HEK293 (cell line): ENCODE results near the gene KATNB1.

ENCODE experiments used
- CTCF ChIA-PET: fragments of 350-600 bp; formaldehyde crosslinking; extraction: SDS; loops from one replicate; lab custom pipeline; 2021; ENCODE audit warnings: antibody characterized with exemption; lab: Yijun Ruan, JAX
- POLR2A ChIA-PET: fragments of 300-600 bp; formaldehyde crosslinking; extraction: SDS; loops from one replicate; lab custom pipeline; 2020; ENCODE audit warnings: antibody characterized with exemption, inconsistent platforms; lab: Yijun Ruan, JAX
- H3K27ac ChIP-seq: fragments of 200-500 bp; sonication (Bioruptor generic); 2 replicates; pipeline ENCODE4 v1.5.1; 2014; ENCODE audit warnings: low read depth, low read length, control low read depth, inconsistent platforms; ENCODE audit errors: extremely low read depth
- H3K36me3 ChIP-seq, 2 experiments: fragments of 200-500 bp in 1 of 2; sonication (Bioruptor generic) in 1 of 2; 1 replicate in 1 of 2; 2 replicates in 1 of 2; pipeline ENCODE4 v1.5.1; 2014 to 2017; ENCODE audit warnings: inconsistent platforms in 2 of 2, low read length in 2 of 2; ENCODE audit not compliant: control insufficient read depth in 2 of 2, insufficient read depth in 1 of 2
- H3K4me1 ChIP-seq: fragments of 200-500 bp; sonication (Bioruptor generic); 2 replicates; pipeline ENCODE4 v1.5.1; 2014; ENCODE audit warnings: mild to moderate bottlenecking, low read length, inconsistent platforms; ENCODE audit not compliant: control insufficient read depth, insufficient read depth
- H3K4me3 ChIP-seq: 2 replicates; pipeline ENCODE4 v1.5.1; 2011; ENCODE audit warnings: low read depth, mild to moderate bottlenecking, control low read depth, low read length, moderate library complexity
- H3K9me3 ChIP-seq: fragments of 200-500 bp; sonication (Bioruptor generic); 2 replicates; pipeline ENCODE4 v1.5.1; 2014; ENCODE audit warnings: low read depth, low read length, inconsistent platforms; ENCODE audit not compliant: control insufficient read depth, insufficient read depth
- EGR2 ChIP-seq: fragments of 450-650 bp; formaldehyde crosslinking; IDR thresholded peaks from 2 replicates; pipeline ENCODE4 v1.5.1; 2016; ENCODE audit warnings: low read depth, missing biosample characterization, missing genetic modification characterization
- GLI4 ChIP-seq: fragments of 450-650 bp; formaldehyde crosslinking; IDR thresholded peaks from 2 replicates; pipeline ENCODE4 v1.5.1; 2016; ENCODE audit warnings: missing biosample characterization, missing genetic modification characterization
- KLF16 ChIP-seq: fragments of 450-650 bp; formaldehyde crosslinking; IDR thresholded peaks from 2 replicates; pipeline ENCODE4 v1.5.1; 2017; ENCODE audit warnings: missing biosample characterization, missing genetic modification characterization
- MYNN ChIP-seq: fragments of 450-650 bp; formaldehyde crosslinking; IDR thresholded peaks from 2 replicates; pipeline ENCODE4 v1.5.1; 2016; ENCODE audit warnings: missing biosample characterization, missing genetic modification characterization, borderline replicate concordance
- SP2 ChIP-seq: fragments of 450-650 bp; formaldehyde crosslinking; IDR thresholded peaks from 2 replicates; pipeline ENCODE4 v1.5.1; 2016; ENCODE audit warnings: missing biosample characterization, missing genetic modification characterization
- TRIM28 ChIP-seq: IDR thresholded peaks from 2 replicates; pipeline ENCODE4 v1.6.1; 2011; ENCODE audit warnings: low read length, control low read depth, borderline replicate concordance
- ZFHX2 ChIP-seq: fragments of 450-650 bp; formaldehyde crosslinking; conservative IDR thresholded peaks from 2 replicates; pipeline ENCODE4 v1.5.1; 2016; ENCODE audit warnings: missing biosample characterization, missing genetic modification characterization
- ZIC2 ChIP-seq: fragments of 450-650 bp; formaldehyde crosslinking; IDR thresholded peaks from 2 replicates; pipeline ENCODE4 v1.5.1; 2016; ENCODE audit warnings: missing biosample characterization, missing genetic modification characterization
- ZNF114 ChIP-seq: fragments of 450-650 bp; formaldehyde crosslinking; IDR thresholded peaks from 2 replicates; pipeline ENCODE4 v1.5.0; 2017; ENCODE audit warnings: missing biosample characterization, missing genetic modification characterization
- ZNF394 ChIP-seq: fragments of 450-650 bp; formaldehyde crosslinking; IDR thresholded peaks from 2 replicates; pipeline ENCODE4 v1.5.1; 2016; ENCODE audit warnings: missing biosample characterization, missing genetic modification characterization, mild to moderate bottlenecking, moderate library complexity, borderline replicate concordance
- ZNF514 ChIP-seq: fragments of 450-650 bp; formaldehyde crosslinking; IDR thresholded peaks from 2 replicates; pipeline ENCODE4 v1.5.1; 2016; ENCODE audit warnings: missing biosample characterization, missing genetic modification characterization
- ZNF530 ChIP-seq: fragments of 450-650 bp; formaldehyde crosslinking; IDR thresholded peaks from 2 replicates; pipeline ENCODE4 v1.5.1; 2016; ENCODE audit warnings: low read depth, missing biosample characterization, missing genetic modification characterization
- ZNF561 ChIP-seq: fragments of 450-650 bp; IDR thresholded peaks from 2 replicates; pipeline ENCODE4 v1.5.1; 2018; ENCODE audit warnings: missing biosample characterization, missing genetic modification characterization, borderline replicate concordance
- ZNF776 ChIP-seq: fragments of 450-650 bp; formaldehyde crosslinking; IDR thresholded peaks from 2 replicates; pipeline ENCODE4 v1.5.0; 2017; ENCODE audit warnings: missing biosample characterization, missing genetic modification characterization, borderline replicate concordance
- TF ChIP-seq, protein P1 (sequence below): fragments of 450-650 bp; formaldehyde crosslinking; IDR thresholded peaks from 2 replicates; pipeline ENCODE4 v1.5.1; 2016; ENCODE audit warnings: missing biosample characterization, missing genetic modification characterization
- TF ChIP-seq, protein P2 (sequence below): fragments of 450-650 bp; IDR thresholded peaks from 2 replicates; pipeline ENCODE4 v1.5.1; 2018; ENCODE audit warnings: missing biosample characterization, mild to moderate bottlenecking, missing genetic modification characterization
- TF ChIP-seq, protein P3 (sequence below): fragments of 450-650 bp; formaldehyde crosslinking; IDR thresholded peaks from 2 replicates; pipeline ENCODE4 v1.5.1; 2017; ENCODE audit warnings: missing biosample characterization, mild to moderate bottlenecking, missing genetic modification characterization, moderate library complexity

The KATNB1 gene

DNA sequence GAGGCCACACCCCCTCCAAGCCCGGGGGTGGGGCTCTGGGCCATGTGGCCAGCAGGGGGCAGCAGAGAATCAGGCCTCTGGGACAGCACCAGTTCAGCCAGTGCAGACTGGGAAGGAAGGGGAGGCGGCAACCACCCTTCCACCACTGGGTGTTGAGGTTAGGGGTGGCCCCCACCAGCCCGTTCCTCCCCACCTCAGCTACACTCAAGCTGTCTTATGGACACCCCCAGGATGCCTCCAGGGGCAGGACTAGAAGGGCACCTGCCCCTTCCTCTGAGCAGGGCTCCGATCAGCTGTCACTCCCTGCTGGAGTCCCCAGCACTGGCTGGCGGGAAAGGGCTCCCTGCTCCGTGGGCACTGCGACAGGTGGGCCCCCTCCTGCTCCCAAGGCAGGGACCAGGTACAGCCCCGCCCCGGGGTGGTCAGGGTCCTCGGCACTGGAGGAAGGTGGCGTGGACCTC, 21.8 kb downstream of the KATNB1 start (continued):
- TF ChIP-seq, protein P1, sequence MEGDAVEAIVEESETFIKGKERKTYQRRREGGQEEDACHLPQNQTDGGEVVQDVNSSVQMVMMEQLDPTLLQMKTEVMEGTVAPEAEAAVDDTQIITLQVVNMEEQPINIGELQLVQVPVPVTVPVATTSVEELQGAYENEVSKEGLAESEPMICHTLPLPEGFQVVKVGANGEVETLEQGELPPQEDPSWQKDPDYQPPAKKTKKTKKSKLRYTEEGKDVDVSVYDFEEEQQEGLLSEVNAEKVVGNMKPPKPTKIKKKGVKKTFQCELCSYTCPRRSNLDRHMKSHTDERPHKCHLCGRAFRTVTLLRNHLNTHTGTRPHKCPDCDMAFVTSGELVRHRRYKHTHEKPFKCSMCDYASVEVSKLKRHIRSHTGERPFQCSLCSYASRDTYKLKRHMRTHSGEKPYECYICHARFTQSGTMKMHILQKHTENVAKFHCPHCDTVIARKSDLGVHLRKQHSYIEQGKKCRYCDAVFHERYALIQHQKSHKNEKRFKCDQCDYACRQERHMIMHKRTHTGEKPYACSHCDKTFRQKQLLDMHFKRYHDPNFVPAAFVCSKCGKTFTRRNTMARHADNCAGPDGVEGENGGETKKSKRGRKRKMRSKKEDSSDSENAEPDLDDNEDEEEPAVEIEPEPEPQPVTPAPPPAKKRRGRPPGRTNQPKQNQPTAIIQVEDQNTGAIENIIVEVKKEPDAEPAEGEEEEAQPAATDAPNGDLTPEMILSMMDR (tag by site-specific recombination): peak; percentile 91
- TF ChIP-seq ZNF514 (tag by site-specific recombination): no peak
- peak; percentile 83 for TF ChIP-seq KLF16 (tag by site-specific recombination)
- 0 out of 2 replicates have a peak, but pooled peaks have one; percentile 18 for TF ChIP-seq SP2 (tag by site-specific recombination)
- no peak for TF ChIP-seq ZNF561
- TF ChIP-seq EGR2 (tag by site-specific recombination): 0 out of 2 replicates have a peak, but pooled peaks have one; percentile 12
- TF ChIP-seq, all 188 proteins: peak for 18

- POLR2A ChIA-PET: no interaction called here
- Histone ChIP-seq H3K36me3 (peaks cover 0 to 72% of the 10 kb centered on the region in 2 experiments; a peak in 1 of 3 replicates), H3K4me3 (no peak overlapping the region), H3K4me1 (no peaks in the 10 kb centered on the region), H3K27ac (no peak overlapping the region), H3K9me3 (no peaks in the 10 kb centered on the region)
- CTCF ChIA-PET: interaction anchor here (0.7 to 3.3 kb wide), 11 partner anchors 12 to 237 kb away, joined by 3 to 20 read pairs (median 3); partner anchors contain the start of gene KATNB1
- TF ChIP-seq ZNF394 (tag by site-specific recombination) (no peak), MYNN (tag by site-specific recombination) (no peak)
Observed at GRCh38 chr16:57757883-57758282, 22.3 kb downstream of the KATNB1 start.

DNA sequence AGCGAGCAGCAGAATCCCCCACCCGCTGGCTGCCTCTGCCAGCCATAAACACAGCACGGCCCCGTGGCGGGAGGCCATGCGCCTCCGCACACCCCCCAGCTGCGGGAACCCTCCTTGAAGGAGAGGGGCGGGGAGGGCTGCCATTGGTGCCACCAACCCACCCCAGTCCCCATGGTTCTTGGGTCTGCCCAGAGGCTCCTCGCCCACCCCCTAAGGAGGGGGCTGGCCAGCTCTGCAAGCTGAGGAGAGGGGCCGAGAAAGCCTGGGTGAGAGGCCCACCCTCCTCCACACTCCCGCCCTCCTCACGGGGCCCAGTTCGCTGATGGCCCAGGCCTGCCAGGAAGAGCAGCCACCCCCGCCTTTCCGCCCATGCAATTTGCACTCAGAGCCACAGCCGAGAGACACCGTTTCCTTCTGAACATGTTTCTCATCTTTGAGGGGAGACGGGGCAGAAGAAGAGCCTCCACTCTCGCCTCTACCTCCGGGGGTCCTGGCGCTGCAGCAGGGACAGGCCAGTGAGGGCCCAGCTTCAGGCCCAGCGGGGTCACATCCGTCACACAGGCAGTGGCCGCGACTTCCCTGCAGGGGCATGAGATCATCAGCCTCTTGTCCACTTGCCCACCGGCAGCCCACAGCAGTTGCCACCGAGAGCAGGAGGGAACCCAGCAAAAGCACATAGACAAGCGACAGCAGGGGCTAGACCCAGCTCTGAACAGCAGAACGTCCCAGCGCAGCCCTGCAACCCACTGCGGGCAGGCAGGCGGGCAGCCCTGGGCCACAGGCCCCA, 23.0 kb downstream of the KATNB1 start:
- Histone ChIP-seq H3K36me3 (peaks cover 0 to 67% of the 10 kb centered on the region in 2 experiments; a peak in 1 of 3 replicates), H3K4me3 (no peak overlapping the region), H3K27ac (no peak overlapping the region), H3K4me1 (no peaks in the 10 kb centered on the region), H3K9me3 (no peaks in the 10 kb centered on the region)
- TF ChIP-seq ZIC2: peak; percentile 92
- TF ChIP-seq ZNF776 (tag by site-specific recombination): no peak
- TF ChIP-seq, protein P2, sequence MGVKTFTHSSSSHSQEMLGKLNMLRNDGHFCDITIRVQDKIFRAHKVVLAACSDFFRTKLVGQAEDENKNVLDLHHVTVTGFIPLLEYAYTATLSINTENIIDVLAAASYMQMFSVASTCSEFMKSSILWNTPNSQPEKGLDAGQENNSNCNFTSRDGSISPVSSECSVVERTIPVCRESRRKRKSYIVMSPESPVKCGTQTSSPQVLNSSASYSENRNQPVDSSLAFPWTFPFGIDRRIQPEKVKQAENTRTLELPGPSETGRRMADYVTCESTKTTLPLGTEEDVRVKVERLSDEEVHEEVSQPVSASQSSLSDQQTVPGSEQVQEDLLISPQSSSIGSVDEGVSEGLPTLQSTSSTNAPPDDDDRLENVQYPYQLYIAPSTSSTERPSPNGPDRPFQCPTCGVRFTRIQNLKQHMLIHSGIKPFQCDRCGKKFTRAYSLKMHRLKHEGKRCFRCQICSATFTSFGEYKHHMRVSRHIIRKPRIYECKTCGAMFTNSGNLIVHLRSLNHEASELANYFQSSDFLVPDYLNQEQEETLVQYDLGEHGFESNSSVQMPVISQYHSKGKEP (tag by site-specific recombination): 0 out of 2 replicates have a peak, but pooled peaks have one; percentile 9
- TF ChIP-seq ZFHX2 (tag by site-specific recombination): peak; percentile 94
- TF ChIP-seq EGR2 (tag by site-specific recombination): peak; percentile 90
- no peak for TF ChIP-seq TRIM28
- no peak for TF ChIP-seq ZNF530 (tag by site-specific recombination)
- TF ChIP-seq MYNN (tag by site-specific recombination): no peak
- ChIA-PET CTCF (interaction anchor here (0.5 to 3.3 kb wide), 9 partner anchors 13 to 363 kb away, joined by 3 to 20 read pairs (median 3); partner anchors contain the start of gene KATNB1), POLR2A (no interaction called here)

GRCh38 chr16:57759131-57759530, 23.6 kb downstream of the KATNB1 start:
- Histone ChIP-seq H3K9me3 (no peaks in the 10 kb centered on the region), H3K27ac (no peak overlapping the region), H3K36me3 (peaks cover 0 to 61% of the 10 kb centered on the region in 2 experiments; a peak in 1 of 3 replicates), H3K4me3 (no peak overlapping the region), H3K4me1 (no peaks in the 10 kb centered on the region)
- TF ChIP-seq GLI4 (tag by site-specific recombination): no peak
- TF ChIP-seq, protein P3, sequence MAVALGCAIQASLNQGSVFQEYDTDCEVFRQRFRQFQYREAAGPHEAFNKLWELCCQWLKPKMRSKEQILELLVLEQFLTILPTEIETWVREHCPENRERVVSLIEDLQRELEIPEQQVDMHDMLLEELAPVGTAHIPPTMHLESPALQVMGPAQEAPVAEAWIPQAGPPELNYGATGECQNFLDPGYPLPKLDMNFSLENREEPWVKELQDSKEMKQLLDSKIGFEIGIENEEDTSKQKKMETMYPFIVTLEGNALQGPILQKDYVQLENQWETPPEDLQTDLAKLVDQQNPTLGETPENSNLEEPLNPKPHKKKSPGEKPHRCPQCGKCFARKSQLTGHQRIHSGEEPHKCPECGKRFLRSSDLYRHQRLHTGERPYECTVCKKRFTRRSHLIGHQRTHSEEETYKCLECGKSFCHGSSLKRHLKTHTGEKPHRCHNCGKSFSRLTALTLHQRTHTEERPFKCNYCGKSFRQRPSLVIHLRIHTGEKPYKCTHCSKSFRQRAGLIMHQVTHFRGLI (tag by site-specific recombination): no peak
- no peak for TF ChIP-seq ZNF114 (tag by site-specific recombination)
- ChIA-PET POLR2A (no interaction called here), CTCF (interaction anchor here (1.5 to 3.0 kb wide), 2 partner anchors 105 to 363 kb away, joined by 4 to 14 read pairs; no protein-coding TSS in a partner anchor)
